ENCODE data around the gene RBMS3.

- TF ChIP-seq ZFX (IDR thresholded peaks at IDR 0.05) (no peak), POLR2AphosphoS5 (IDR thresholded peaks at IDR 0.05; ENCODE audit: low read depth, low read length) (no peak), CTCF (IDR thresholded peaks at IDR 0.05 in 2 of 3, conservative IDR thresholded peaks at IDR 0.05 in 1 of 3; ENCODE audit: borderline replicate concordance in 1 of 3, insufficient read depth in 1 of 3, low read depth in 2 of 3, low read length in 2 of 3) (no peak), CEBPB (IDR thresholded peaks at IDR 0.05; ENCODE audit: low read depth) (no peak), POLR2A (IDR thresholded peaks at IDR 0.05; ENCODE audit: borderline replicate concordance, extremely low read depth, insufficient read depth, insufficient read length) (no peak), ZNF274 (IDR thresholded peaks at IDR 0.05; ENCODE audit: low read depth, low read length) (no peak), YY1 (IDR thresholded peaks at IDR 0.05; ENCODE audit: extremely low read depth, insufficient replicate concordance, low read depth, low read length) (no peak), MAX (IDR thresholded peaks at IDR 0.05) (no peak), REST (IDR thresholded peaks at IDR 0.05; ENCODE audit: low read depth) (no peak)
Observed at GRCh38 chr3:29389362-29389761, 108.5 kb downstream of the RBMS3 start.

All from HCT116 (cell line).